GM19395 (cell line): ENCODE results near the gene LILRA6.

Source experiments
- ATAC-seq: cut with Tn5 transposase; IDR thresholded peaks from one replicate; pipeline ENCODE4 v1.9.1; 2021; ENCODE audit warnings: mild to moderate bottlenecking, moderate library complexity; ENCODE audit not compliant: unreplicated experiment

Gene LILRA6

GRCh38 chr19:54189145-54189734 lies 53.4 kb downstream of the LILRA6 start, which contains the start of gene MBOAT7:
MBOAT7 (minus strand) TSS chr19:54189580; CDS start chr19:54188508, 1,072 bp downstream.
- ATAC-seq: peak; percentile 19

- no peak for ATAC-seq
These were observed 54.2 kb downstream of the LILRA6 start for GRCh38 chr19:54188215-54188871.

GRCh38 chr19:54186934-54187381 lies 55.6 kb downstream of the LILRA6 start:
- ATAC-seq: no peak
